T1000 (cell line): Measurements from ENCODE around the gene TMC6.
"Not testable (repeated sequence)": the region's sequence is repeated elsewhere in the genome, so short reads cannot be mapped to it uniquely, and the experiment has no call there.

Source experiments
- DNase-seq: peaks from one replicate; lab custom pipeline; 2025; ENCODE audit warnings: mixed read lengths; lab: John Stamatoyannopoulos, UW

TMC6 gene

GRCh38 chr17:78124081-78124835 is 4.3 kb downstream of the TMC6 start:
- DNase-seq, result no peak

- DNase-seq, result no peak
Observed at GRCh38 chr17:78123258-78123929, 5.2 kb downstream of the TMC6 start.

GRCh38 chr17:78122931-78123249 is 5.7 kb downstream of the TMC6 start:
- no peak for DNase-seq

GRCh38 chr17:78122216-78122930 is 6.2 kb downstream of the TMC6 start:
- DNase-seq, result no peak

GRCh38 chr17:78121801-78122215 is 6.7 kb downstream of the TMC6 start:
- no peak for DNase-seq

- DNase-seq, result no peak
Observed at GRCh38 chr17:78120971-78121800, 7.4 kb downstream of the TMC6 start.

GRCh38 chr17:78120537-78120936 is 8.0 kb downstream of the TMC6 start:
- DNase-seq, result no peak

GRCh38 chr17:78118801-78119241 is 9.7 kb downstream of the TMC6 start:
- no peak for DNase-seq

- no peak for DNase-seq
Observed at GRCh38 chr17:78117027-78117981, 11.3 kb downstream of the TMC6 start.

GRCh38 chr17:78116411-78116810 is 12.1 kb downstream of the TMC6 start:
- DNase-seq, result no peak

- not testable (repeated sequence) for DNase-seq
Observed at GRCh38 chr17:78115803-78116202, 12.8 kb downstream of the TMC6 start.

GRCh38 chr17:78114831-78115723 is 13.5 kb downstream of the TMC6 start:
- DNase-seq, result no peak

- no peak for DNase-seq
Observed at GRCh38 chr17:78113804-78114785, 14.5 kb downstream of the TMC6 start.

- DNase-seq, result peak; percentile 69
Observed at GRCh38 chr17:78112518-78113471, 15.8 kb downstream of the TMC6 start.

- DNase-seq, result no peak
Observed at GRCh38 chr17:78111727-78112517, 16.6 kb downstream of the TMC6 start.

GRCh38 chr17:78111016-78111726 is 17.4 kb downstream of the TMC6 start:
- no peak for DNase-seq
